Neural progenitor cell (in vitro differentiated cells): ENCODE measurements around the gene CD48.

Source experiments
- CTCF ChIP-seq: fragments of 200-600 bp; sonication (generic); IDR thresholded peaks from 2 replicates; pipeline ENCODE4 v1.5.1; 2017; ENCODE audit warnings: antibody characterized with exemption, mild to moderate bottlenecking
- EZH2phosphoT487 ChIP-seq: fragments of 200-600 bp; sonication (generic); IDR thresholded peaks from 2 replicates; pipeline ENCODE4 v1.6.1; 2017; ENCODE audit warnings: antibody characterized with exemption

- TF ChIP-seq EZH2phosphoT487 (no peak), CTCF (no peak)
These were observed 49.4 kb upstream of the CD48 start for GRCh38 chr1:160761046-160761445.
